Activated CD4-positive, alpha-beta T cell treated with anti-CD3 and anti-CD28 coated beads for 48 hours (primary cell): ENCODE results near the gene WNT5B.

Source experiments
- DNase-seq: peaks from one replicate; pipeline ENCODE4 v3.0.0-alpha.2; 2020

Gene WNT5B

GRCh38 chr12:1655225-1655788, 26.3 kb downstream of the WNT5B start:
- DNase-seq = no peak

GRCh38 chr12:1656902-1657301, 27.9 kb downstream of the WNT5B start:
- DNase-seq = no peak

GRCh38 chr12:1657688-1658087, 28.7 kb downstream of the WNT5B start:
- no peak for DNase-seq

GRCh38 chr12:1660304-1661187, 31.5 kb downstream of the WNT5B start:
- DNase-seq = peak; percentile 61

GRCh38 chr12:1661553-1662335, 32.7 kb downstream of the WNT5B start:
- DNase-seq = peak; percentile 88

GRCh38 chr12:1662761-1663439, 33.9 kb downstream of the WNT5B start:
- DNase-seq = peak; percentile 42

- no peak for DNase-seq
These were observed 34.6 kb downstream of the WNT5B start for GRCh38 chr12:1663440-1664132.

GRCh38 chr12:1665366-1665765, 36.3 kb downstream of the WNT5B start:
- DNase-seq = no peak

GRCh38 chr12:1666215-1666614, 37.2 kb downstream of the WNT5B start:
- no peak for DNase-seq

GRCh38 chr12:1666685-1667162, 37.7 kb downstream of the WNT5B start:
- DNase-seq = no peak

- DNase-seq = no peak
These were observed 40.0 kb downstream of the WNT5B start for GRCh38 chr12:1668833-1669543.

GRCh38 chr12:1670358-1671268, 41.6 kb downstream of the WNT5B start:
- DNase-seq = no peak

- DNase-seq = no peak
These were observed 47.0 kb downstream of the WNT5B start for GRCh38 chr12:1676043-1676442.

- DNase-seq = no peak
These were observed 51.9 kb downstream of the WNT5B start for GRCh38 chr12:1680804-1681492.

GRCh38 chr12:1681493-1681807, 52.4 kb downstream of the WNT5B start:
- DNase-seq = no peak

GRCh38 chr12:1688086-1688710, 59.2 kb downstream of the WNT5B start:
- DNase-seq = no peak

GRCh38 chr12:1690578-1691122, 61.6 kb downstream of the WNT5B start, which contains the start of gene ADIPOR2:
ADIPOR2 (plus strand) TSS chr12:1691070; CDS start chr12:1754344, 63,274 bp downstream.
- peak; percentile 96 for DNase-seq

GRCh38 chr12:1691123-1692007, 62.3 kb downstream of the WNT5B start:
- DNase-seq = peak; percentile 41
